Measurements from ENCODE around the gene DLGAP1.

Gene DLGAP1

DNA sequence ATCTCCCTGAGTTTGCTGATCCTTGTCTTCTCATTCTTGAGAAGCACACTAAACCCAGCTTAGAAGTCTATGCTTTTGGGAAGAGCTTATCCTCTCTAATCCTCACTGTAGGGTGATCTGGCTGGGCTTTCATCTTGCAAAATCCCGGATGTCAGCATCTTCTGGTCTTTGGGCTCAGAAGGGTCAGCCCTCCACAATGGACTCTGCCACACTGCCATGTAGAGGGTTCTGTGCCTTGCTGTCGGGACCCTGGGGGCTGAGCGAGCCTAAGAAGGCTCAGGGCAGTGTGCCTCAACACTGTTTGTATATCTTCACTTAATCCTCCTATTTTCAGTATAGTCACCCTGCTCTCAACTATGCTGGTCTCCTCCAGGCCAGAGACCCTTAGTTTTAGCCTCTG is 902.8 kb downstream of the DLGAP1 start:
- DNase-seq, result no peak

DNA sequence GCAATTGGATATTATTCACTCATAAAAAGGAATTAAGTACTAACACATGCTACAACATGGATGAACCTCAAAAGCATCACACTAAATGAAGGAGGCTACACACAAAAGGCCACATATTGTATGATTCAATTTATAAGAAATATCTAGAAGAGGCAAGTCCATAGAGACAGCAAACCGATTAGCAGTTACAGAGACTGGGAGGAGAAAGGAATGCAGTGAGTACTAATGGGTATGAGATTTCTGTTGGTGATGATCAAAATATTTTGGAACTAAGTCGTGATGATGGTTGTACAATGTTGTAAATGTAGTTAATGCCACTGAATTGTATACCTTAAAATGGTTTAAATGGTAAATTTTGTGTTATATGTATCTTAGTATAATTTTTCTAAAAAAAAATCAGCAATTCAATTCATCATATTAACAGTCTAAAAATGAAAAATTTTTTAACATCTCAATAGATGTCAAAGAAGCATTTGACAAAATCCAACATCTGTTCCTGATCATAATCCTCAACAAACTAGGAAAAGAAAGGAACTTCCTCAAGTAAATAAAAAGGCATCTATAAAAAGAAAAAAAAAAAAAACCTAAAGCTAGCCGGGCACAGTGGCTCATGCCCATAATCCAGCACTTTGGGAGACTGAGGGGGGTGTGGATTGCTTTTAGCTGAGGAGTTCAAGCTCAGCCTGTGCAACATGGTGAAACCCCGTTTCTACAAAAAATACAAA is 907.1 kb downstream of the DLGAP1 start:
- no peak for DNase-seq

- DNase-seq, result no peak
Observed at GRCh38 chr18:3546106-3546505, 909.0 kb downstream of the DLGAP1 start.

DNA sequence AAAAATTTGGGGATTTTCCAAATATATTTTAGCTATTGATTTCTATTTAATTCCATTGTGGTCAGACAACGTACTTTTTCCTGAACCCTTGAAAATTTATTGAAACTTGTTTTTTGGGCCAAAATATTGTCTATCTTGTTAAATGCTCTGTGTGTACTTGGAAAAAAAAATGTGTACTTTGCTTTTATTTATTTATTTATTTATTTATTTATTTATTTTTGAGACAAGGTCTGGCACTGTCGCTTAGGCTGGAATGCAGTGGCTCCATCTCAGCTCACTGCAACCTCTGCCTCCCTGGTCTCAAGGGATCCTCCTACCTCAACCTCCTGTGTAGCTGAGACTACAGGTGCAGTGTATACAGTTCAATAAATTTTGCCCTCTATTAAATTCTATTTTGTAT is 910.6 kb downstream of the DLGAP1 start:
- no peak for DNase-seq

DNA sequence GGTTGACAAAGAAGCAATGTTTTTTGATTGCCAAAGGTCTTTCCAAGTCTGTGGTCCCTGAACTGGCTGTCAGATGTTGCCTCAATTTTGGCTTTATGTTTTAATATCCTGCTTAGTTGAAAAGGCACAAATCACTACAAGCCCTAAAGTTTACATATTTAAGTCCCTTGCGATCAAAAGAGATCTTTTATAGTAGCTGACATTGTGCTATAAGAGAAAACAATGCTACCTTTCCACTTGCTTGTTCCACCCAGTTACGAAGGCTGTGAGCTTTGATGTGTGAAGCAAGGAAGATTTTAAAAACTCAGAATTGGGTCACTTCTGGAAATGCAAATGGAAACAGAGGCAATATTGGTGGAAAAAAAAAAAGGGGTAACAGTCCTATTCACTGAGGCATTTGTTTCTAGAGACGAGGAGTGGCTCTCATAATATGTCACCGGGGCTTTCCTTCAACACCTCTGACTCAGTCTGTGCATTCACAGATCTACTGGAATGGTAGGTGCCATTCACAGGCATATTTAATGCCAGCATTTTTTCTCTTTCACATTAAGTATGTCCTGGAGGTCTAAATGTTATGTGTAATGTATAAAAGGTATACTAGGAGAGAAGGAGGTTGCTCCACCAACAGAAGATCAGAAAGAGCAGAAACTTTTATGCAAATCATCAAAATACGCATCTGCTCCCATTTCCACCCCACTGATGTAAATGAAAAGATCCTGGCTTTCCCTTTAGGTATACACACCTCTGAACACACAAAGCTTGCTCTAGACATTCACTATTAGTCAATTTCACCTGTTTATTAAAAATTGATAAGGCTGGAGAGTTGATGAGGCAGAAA is 913.3 kb downstream of the DLGAP1 start:
- DNase-seq, result no peak

GRCh38 chr18:3540805-3541548 is 914.1 kb downstream of the DLGAP1 start:
- peak in 1 of 2 donors; percentile 3 for DNase-seq

GRCh38 chr18:3538954-3539617 is 916.0 kb downstream of the DLGAP1 start:
- DNase-seq, result no peak

DNA sequence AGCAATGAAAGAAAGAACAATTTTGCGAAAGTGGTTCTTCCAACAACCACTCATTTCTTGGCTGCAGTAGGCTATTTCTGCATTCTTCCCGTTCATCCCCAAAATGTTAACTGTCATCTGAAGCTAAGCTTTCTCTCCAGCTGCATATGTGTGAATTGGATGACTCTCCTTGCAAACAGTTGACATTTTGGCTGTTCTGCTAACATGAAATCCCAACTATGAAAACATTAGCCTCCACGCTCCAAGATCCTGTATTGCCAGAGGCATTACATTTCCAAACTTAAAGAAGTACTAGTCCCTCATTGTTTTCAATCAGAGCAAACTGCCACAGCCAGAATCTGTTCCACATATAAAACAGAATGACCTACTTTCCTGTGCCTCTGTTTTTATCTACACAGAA is 916.7 kb downstream of the DLGAP1 start:
- peak in 1 of 2 donors; percentile 54 for DNase-seq

GRCh38 chr18:3530807-3531206 is 924.3 kb downstream of the DLGAP1 start:
- DNase-seq, result no peak

- no peak for DNase-seq
Observed at GRCh38 chr18:3529601-3530000, 925.5 kb downstream of the DLGAP1 start.

- DNase-seq, result no peak
Observed at GRCh38 chr18:3529077-3529476, 926.0 kb downstream of the DLGAP1 start.

DNA sequence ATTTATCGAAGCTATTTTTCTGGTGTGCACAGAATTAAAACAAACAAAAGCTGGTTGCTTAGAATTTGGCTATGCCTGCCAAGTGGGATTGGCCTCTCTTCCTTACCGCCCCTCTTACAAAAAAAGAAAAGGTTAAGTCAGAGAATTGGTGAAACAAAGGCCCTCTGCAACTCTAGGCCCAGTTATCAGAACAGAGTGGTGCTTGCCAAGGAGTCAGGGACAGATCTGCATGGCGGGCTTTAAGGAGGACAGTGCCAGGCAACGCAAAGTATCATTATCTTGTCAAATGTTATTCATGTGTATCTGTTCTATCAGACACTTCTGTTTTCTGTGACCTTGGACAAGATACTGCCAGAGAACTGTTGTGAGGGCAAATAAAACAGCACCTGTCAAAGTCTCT is 926.9 kb downstream of the DLGAP1 start:
- no peak for DNase-seq

DNA sequence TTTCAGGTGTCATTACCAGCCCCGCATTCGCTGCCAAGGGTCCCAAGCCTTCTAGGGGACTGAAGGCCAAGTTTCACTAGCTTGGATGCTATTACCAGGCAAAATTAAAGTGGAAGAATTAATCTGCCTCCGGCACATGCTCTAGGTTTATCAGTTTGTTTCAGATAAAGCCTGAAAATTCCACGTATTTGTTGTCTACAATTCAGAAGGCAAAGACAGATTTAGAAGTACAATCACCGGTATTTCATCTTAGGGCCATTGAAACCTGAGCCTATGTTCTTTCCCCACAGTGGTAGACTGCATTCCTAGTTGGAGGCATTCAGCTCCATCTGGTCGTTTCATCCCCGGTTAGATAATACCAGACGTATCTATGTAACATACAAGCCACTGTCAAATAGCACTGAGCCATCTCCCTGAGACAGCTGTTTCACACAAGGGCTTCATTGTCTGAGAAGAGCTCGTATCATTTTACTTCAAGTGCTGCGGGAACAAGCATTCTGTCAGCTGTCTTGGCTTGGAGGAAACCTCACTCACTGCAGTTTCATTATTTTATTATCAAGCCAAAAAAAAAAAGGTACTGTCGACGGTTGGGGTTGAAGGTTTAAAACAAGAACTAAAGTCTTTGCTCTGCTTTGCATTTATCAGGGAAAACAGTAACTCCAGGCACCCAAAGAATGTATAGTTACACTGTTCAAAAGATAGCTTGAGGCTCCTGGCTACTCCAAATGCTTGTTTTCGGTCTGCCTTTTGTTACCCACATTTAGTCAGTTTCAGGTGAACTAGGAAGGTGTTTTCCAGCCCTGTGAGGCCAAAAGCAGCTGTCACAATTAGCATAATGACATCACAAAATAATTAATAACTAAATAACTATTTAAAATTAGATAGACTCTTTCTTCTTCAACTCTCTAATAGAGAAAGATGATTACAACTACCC is 928.4 kb downstream of the DLGAP1 start:
- DNase-seq, result peak; percentile 44 to 82

DNA sequence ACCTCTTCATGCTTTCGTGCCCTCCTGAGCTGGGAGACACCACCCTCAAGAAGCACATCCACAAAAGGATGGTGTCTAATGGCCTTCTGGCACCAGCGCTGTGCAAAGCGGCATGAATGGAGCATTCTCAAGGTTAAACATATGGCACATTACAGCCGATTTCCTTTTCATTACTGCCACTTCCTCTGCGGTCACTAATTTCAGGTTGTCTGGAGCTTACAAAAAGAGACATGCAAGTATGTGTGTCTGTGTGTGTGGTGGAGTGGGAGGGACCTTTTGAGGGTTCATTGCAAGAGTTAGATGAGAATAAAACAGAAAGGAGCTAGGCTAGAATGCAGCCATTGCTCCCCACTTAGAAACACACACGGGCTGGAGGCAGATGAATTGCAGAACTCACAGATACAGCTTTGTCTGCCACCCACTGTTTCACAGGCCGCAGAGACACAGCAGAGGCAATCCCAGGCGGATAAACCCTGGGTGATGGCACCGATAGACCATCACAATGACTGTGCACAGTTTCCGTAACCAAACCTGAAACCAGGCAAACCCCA is 929.2 kb downstream of the DLGAP1 start:
- peak; percentile 57 to 76 for DNase-seq

- DNase-seq, result peak; percentile 13 to 55
Observed at GRCh38 chr18:3524706-3525105, 930.4 kb downstream of the DLGAP1 start.

GRCh38 chr18:3520230-3521085 is 934.6 kb downstream of the DLGAP1 start:
- no peak for DNase-seq

DNA sequence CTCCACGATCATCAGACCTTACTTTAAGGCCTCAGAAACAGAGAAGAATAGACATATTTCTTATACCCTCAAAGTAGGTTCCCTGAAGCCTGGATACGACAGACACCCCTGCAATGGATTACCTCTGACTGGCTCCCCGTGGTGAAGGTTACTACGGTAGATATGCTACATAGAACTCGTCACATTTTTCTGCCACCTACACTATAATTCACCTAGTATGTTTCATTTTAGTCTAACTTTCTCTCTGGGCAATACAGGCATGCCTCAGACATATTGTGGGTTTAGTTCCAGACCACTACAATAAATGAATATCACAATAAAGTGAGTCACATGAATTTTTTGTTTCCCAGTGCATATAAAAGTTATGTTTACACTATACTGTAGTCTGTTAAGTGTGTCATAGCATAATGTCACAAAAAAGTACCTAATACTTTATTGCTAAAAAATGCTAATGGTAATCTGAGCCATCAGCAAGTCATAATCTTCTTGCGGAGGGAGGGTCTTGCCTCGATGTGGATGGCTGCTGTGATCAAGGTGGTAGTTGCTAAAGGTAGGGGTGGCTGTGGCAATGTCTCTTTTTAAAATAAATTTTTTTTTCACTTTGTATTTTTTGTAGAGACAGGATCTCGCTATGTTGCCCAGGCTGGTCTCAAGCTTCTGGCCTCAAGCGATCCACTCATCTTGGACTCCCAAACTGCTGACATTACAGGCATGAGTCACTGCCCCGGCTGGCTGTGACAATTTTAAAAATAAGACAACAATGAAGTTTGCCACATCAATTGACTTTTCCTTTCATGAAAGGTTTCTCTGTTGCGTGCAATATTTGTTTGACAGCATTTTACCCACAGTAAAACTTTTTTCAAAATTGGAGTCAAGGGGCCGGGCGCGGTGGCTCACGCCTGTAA is 940.5 kb downstream of the DLGAP1 start:
- no peak for DNase-seq

- DNase-seq, result no peak
Observed at GRCh38 chr18:3513481-3513880, 941.6 kb downstream of the DLGAP1 start.

- DNase-seq, result no peak
Observed at GRCh38 chr18:3511980-3512379, 943.1 kb downstream of the DLGAP1 start.

Data from hippocampal formation (tissue), 2 donors.